ENCODE data around the gene MED20. TPM values are rescaled to one million over a fixed set of nuclear protein-coding genes. Genes with fewer than 3 reads are reported as not detected.

MED20 gene
- polyA plus RNA-seq, 1 donor: 18.7 TPM

Other genes starting within 250 kb of the MED20 start
- gene TFEB, start 185.5 kb downstream of the MED20 start, polyA plus RNA-seq (ENCODE audit: insufficient read length): 5.8 TPM
- not detected for gene PGC, start 173.7 kb downstream of the MED20 start, polyA plus RNA-seq (ENCODE audit: insufficient read length)
- gene FRS3, start 141.2 kb downstream of the MED20 start, polyA plus RNA-seq (ENCODE audit: insufficient read length): 6.3 TPM
- gene PRICKLE4, start 140.4 kb downstream of the MED20 start, polyA plus RNA-seq (ENCODE audit: insufficient read length): 3.0 TPM
- gene TOMM6, start 133.4 kb downstream of the MED20 start, polyA plus RNA-seq (ENCODE audit: insufficient read length): 147 TPM
- gene USP49, start 25.8 kb downstream of the MED20 start, polyA plus RNA-seq (ENCODE audit: insufficient read length): 5.6 TPM
- 33.3 TPM for gene BYSL, start 360 bp upstream of the MED20 start, polyA plus RNA-seq (ENCODE audit: insufficient read length)
- 86.6 TPM for gene CCND3, start 20.7 kb upstream of the MED20 start, polyA plus RNA-seq (ENCODE audit: insufficient read length)
- 14.8 TPM for gene TAF8, start 129.4 kb upstream of the MED20 start, polyA plus RNA-seq (ENCODE audit: insufficient read length)
- gene C6orf132, start 221.5 kb upstream of the MED20 start, polyA plus RNA-seq (ENCODE audit: insufficient read length): 0.29 TPM